ENCODE data around the gene RPTOR. TPM values are rescaled to one million over a fixed set of nuclear protein-coding genes. Genes with fewer than 3 reads are reported as not detected.

The RPTOR gene
- total RNA-seq, 6 experiments from 2014 or later: 34.4 to 39.2 (median 35.5) TPM

GRCh38 chr17:80839970-80840369 is 295.3 kb downstream of the RPTOR start:
- Mint-ChIP-seq H3K27ac (no peak overlapping the region), H3K27me3 (ENCODE audit: insufficient read depth) (peaks cover 2% of the 10 kb centered on the region), H3K4me1 (ENCODE audit: low read depth) (peaks cover 8% of the 10 kb centered on the region), H3K36me3 (ENCODE audit: low read depth) (peaks cover 8% of the 10 kb centered on the region), H3K4me3 (no peak overlapping the region), H3K9me3 (no peaks in the 10 kb centered on the region)
- DNase-seq: no peak
- no peak for TF ChIP-seq CTCF (IDR thresholded peaks at IDR 0.05)

- no peak for DNase-seq
- no peaks in the 10 kb centered on the region for H3K27me3 Mint-ChIP-seq (ENCODE audit: insufficient read depth)
- no peaks in the 10 kb centered on the region for H3K9me3 Mint-ChIP-seq
- no peaks in the 10 kb centered on the region for H3K4me1 Mint-ChIP-seq (ENCODE audit: low read depth)
- no peak overlapping the region for H3K4me3 Mint-ChIP-seq
- H3K36me3 Mint-ChIP-seq (ENCODE audit: low read depth): peaks cover 12% of the 10 kb centered on the region
- no peak overlapping the region for H3K27ac Mint-ChIP-seq
- TF ChIP-seq CTCF (IDR thresholded peaks at IDR 0.05): no peak
Observed at GRCh38 chr17:80842456-80843013, 297.9 kb downstream of the RPTOR start.

GRCh38 chr17:80843741-80844156 is 299.1 kb downstream of the RPTOR start:
- DNase-seq: no peak
- Mint-ChIP-seq H3K4me1 (ENCODE audit: low read depth) (no peaks in the 10 kb centered on the region), H3K36me3 (ENCODE audit: low read depth) (peaks cover 14% of the 10 kb centered on the region), H3K9me3 (no peaks in the 10 kb centered on the region), H3K27me3 (ENCODE audit: insufficient read depth) (no peaks in the 10 kb centered on the region), H3K27ac (no peak overlapping the region), H3K4me3 (no peak overlapping the region)
- TF ChIP-seq CTCF (IDR thresholded peaks at IDR 0.05): no peak

DNA sequence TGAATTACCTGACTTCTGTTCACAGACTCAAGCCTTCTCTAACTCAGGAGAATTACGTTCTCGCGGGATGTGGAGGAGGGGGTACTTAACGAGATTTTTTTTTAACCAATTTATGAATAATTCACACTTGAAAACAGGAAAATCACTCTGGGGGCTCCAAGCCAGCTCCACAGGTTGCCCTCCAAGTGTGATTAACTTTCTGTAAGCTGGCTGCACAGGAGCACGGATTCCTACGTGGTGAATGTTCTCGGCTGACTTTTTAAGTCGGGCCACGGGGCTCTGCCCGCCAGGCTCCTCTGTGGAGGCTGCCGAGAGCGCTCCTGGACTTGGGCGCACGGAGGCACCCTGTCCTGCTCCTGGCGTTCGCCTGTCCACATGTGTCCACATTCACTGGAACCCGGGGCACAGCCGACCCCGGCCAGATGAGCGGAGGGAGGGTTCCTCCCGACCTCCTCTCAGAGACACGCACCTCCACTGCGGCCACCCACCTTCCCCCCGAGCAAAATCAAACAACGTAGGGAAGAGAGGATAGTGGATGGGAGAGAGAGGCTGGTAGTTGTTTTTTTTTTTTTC is 299.9 kb downstream of the RPTOR start:
- TF ChIP-seq CTCF (IDR thresholded peaks at IDR 0.05): no peak
- Mint-ChIP-seq H3K27ac (no peak overlapping the region), H3K36me3 (ENCODE audit: low read depth) (peaks cover 17% of the 10 kb centered on the region), H3K4me1 (ENCODE audit: low read depth) (no peaks in the 10 kb centered on the region), H3K27me3 (ENCODE audit: insufficient read depth) (no peaks in the 10 kb centered on the region), H3K9me3 (no peaks in the 10 kb centered on the region), H3K4me3 (no peak overlapping the region)
- DNase-seq: no peak

DNA sequence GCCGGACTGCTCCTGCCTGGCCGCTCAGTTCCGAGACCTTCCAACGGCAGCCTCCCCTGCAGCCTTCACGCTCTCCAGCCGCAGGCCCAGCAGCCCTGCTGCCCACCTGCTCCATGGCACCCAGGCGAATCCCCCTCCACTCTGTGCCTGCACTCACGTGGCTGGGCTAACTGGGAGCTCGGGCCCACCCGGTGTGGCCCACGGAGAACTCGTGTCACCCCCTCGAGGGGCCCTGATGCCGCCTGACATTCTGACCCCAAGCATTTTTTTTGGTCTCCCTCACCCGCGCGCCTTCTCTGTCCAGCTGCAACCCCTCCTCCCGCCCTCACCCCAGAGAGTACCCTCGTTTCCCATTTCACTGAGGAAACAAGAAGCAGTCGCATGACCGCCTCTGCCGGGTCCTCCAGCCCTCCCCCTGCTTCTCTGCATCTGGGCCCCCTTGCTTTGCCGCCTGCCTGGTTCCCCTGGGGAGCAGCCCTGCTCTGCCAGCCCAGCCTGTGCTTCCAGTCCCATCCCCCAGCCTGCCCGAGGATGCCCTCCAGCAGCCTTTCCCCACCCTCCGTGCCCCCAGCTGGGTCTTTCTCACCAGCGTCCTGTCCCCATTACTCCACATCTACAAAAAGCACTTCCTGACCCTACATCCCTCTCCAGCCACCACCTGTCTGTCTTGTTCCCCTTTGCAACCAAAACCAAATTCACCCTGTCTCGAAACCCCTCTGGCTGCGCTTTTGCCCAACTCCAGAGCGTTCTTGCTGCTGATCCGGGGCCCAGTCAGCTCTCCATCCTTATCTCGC is 300.6 kb downstream of the RPTOR start:
- Mint-ChIP-seq H3K4me1 (ENCODE audit: low read depth) (no peaks in the 10 kb centered on the region), H3K4me3 (no peak overlapping the region), H3K27me3 (ENCODE audit: insufficient read depth) (no peaks in the 10 kb centered on the region), H3K27ac (no peak overlapping the region; the same call in 1 of the 2 replicates), H3K36me3 (ENCODE audit: low read depth) (peaks cover 17% of the 10 kb centered on the region), H3K9me3 (no peaks in the 10 kb centered on the region)
- no peak for DNase-seq
- TF ChIP-seq CTCF (IDR thresholded peaks at IDR 0.05): no peak

Measured in HFFc6 (cell line).